Endothelial cell of umbilical vein (primary cell): ENCODE data around the gene AUTS2. TPM values are rescaled to one million over a fixed set of nuclear protein-coding genes. Genes with fewer than 3 reads are reported as not detected.

Experiments
- BruUV-seq: library from RNA; stranded (reverse); fragments of 400-500 nt; replicated peaks from 2 replicates; lab custom pipeline; 2021; lab: Mats Ljungman, UMichigan
- CTCF ChIA-PET: fragments of 300-600, 350-600 bp; sonication (Branson Sonifier 250); formaldehyde crosslinking; loops from one replicate; lab custom pipeline; 2021; ENCODE audit warnings: antibody characterized with exemption, inconsistent platforms; lab: Charles Lee
- POLR2A ChIA-PET: fragments of 300-600, 350-600 bp; sonication (Branson Sonifier 250); formaldehyde crosslinking; loops from one replicate; lab custom pipeline; 2021; ENCODE audit warnings: antibody characterized with exemption, inconsistent platforms; lab: Charles Lee
- DNase-seq: peaks from one replicate; pipeline ENCODE4 v3.0.0-alpha.2; 2011; ENCODE audit warnings: low read depth, low spot score
- FAIRE-seq: peaks from 2 replicates; lab custom pipeline; 2011; peaks lifted over from hg19 to GRCh38; lab: Jason Lieb, UNC
- H2AFZ ChIP-seq: 2 replicates; pipeline ENCODE4 v1.6.0; 2012; ENCODE audit warnings: low read depth, low read length, control low read depth, inconsistent platforms
- H3K27ac ChIP-seq: 2 replicates; pipeline ENCODE4 v1.5.1; 2011; ENCODE audit warnings: low read depth, mild to moderate bottlenecking, control low read depth, low read length, moderate library complexity; ENCODE audit not compliant: insufficient read depth
- H3K27me3 ChIP-seq, 2 experiments: 2 replicates each; pipeline versions ENCODE4 v1.6.0 to v1.6.1; 2011; ENCODE audit warnings: low read length in 2 of 2, mixed read lengths in 1 of 2; ENCODE audit not compliant: control insufficient read depth in 2 of 2, insufficient read depth in 2 of 2
- H3K36me3 ChIP-seq, 2 experiments: 2 replicates in 1 of 2; 3 replicates in 1 of 2; pipeline ENCODE4 v1.5.1; 2011; ENCODE audit warnings: low read length in 2 of 2, mild to moderate bottlenecking in 1 of 2, moderate library complexity in 1 of 2; ENCODE audit not compliant: control insufficient read depth in 2 of 2, insufficient read depth in 2 of 2; ENCODE audit errors: extremely low read depth in 1 of 2
- H3K4me1 ChIP-seq: 3 replicates; pipeline ENCODE4 v1.5.1; 2011; ENCODE audit warnings: mild to moderate bottlenecking, low read length; ENCODE audit not compliant: control insufficient read depth, insufficient read depth; ENCODE audit errors: extremely low read depth
- H3K4me2 ChIP-seq: 2 replicates; pipeline ENCODE4 v1.6.1; 2011; ENCODE audit warnings: low read length, control low read depth, mixed read lengths; ENCODE audit not compliant: insufficient read depth
- H3K4me3 ChIP-seq, 3 experiments: fragments of 200-600 bp in 1 of 3; sonication (generic), shearing (Covaris generic) in 1 of 3; replicated peaks in 1 of 3; 2 replicates each; pipeline ENCODE4 v1.5.1; 2011 to 2016; ENCODE audit warnings: control low read depth in 3 of 3, low read length in 3 of 3, mild to moderate bottlenecking in 2 of 3, inconsistent platforms in 1 of 3, low read depth in 1 of 3, moderate library complexity in 1 of 3; ENCODE audit not compliant: insufficient read depth in 1 of 3
- H3K79me2 ChIP-seq: 2 replicates; pipeline ENCODE4 v1.6.0; 2012; ENCODE audit warnings: low read length, inconsistent platforms; ENCODE audit not compliant: control insufficient read depth, insufficient read depth
- H3K9ac ChIP-seq: replicated peaks from 2 replicates; pipeline ENCODE3; 2011; ENCODE audit warnings: low read length, control low read depth; ENCODE audit not compliant: insufficient read depth; ENCODE audit errors: extremely low read depth
- H3K9me1 ChIP-seq: replicated peaks from 3 replicates; pipeline ENCODE4 v1.6.0; 2011; ENCODE audit warnings: mild to moderate bottlenecking, low read length; ENCODE audit not compliant: control insufficient read depth, insufficient read depth; ENCODE audit errors: extremely low read depth
- H3K9me3 ChIP-seq: replicated peaks from 2 replicates; pipeline ENCODE4 v1.5.1; 2012; ENCODE audit warnings: low read length, inconsistent platforms; ENCODE audit not compliant: control insufficient read depth, insufficient read depth
- H4K20me1 ChIP-seq: replicated peaks from 2 replicates; pipeline ENCODE3; 2011; ENCODE audit warnings: mild to moderate bottlenecking, low read length; ENCODE audit not compliant: control insufficient read depth, insufficient read depth; ENCODE audit errors: extremely low read depth
- EZH2 ChIP-seq: IDR thresholded peaks from 2 replicates; pipeline ENCODE4 v1.6.1; 2012; ENCODE audit warnings: borderline replicate concordance, low read depth, mild to moderate bottlenecking, moderate library complexity, low read length, inconsistent platforms; ENCODE audit not compliant: severe bottlenecking
- FOS ChIP-seq: IDR thresholded peaks from 2 replicates; pipeline ENCODE4 v1.6.1; 2011; ENCODE audit warnings: mild to moderate bottlenecking, low read length, moderate library complexity, borderline replicate concordance; ENCODE audit not compliant: insufficient read depth
- GATA2 ChIP-seq: IDR thresholded peaks from 2 replicates; pipeline ENCODE4 v1.7.0; 2011; ENCODE audit warnings: low read depth, mild to moderate bottlenecking, moderate library complexity, mixed read lengths, low read length; ENCODE audit not compliant: insufficient read length, insufficient read depth
- JUN ChIP-seq: IDR thresholded peaks from 2 replicates; pipeline ENCODE4 v1.6.1; 2011; ENCODE audit warnings: borderline replicate concordance, low read depth; ENCODE audit not compliant: insufficient read length, insufficient read depth
- MAX ChIP-seq: IDR thresholded peaks from 2 replicates; pipeline ENCODE4 v1.6.1; 2011; ENCODE audit not compliant: insufficient read depth, insufficient read length
- MYC ChIP-seq: IDR thresholded peaks from one replicate; pipeline ENCODE4 v1.6.1; 2011; ENCODE audit warnings: mild to moderate bottlenecking, low read depth, low read length
- POLR2A ChIP-seq: IDR thresholded peaks from 2 replicates; pipeline ENCODE4 v1.6.1; 2012; ENCODE audit warnings: low read depth, mild to moderate bottlenecking, control low read depth, low read length
- POLR2AphosphoS5 ChIP-seq: IDR thresholded peaks from 2 replicates; pipeline ENCODE4 v1.6.1; 2012; ENCODE audit warnings: low read depth, mild to moderate bottlenecking, control low read depth, low read length, moderate library complexity; ENCODE audit not compliant: insufficient read depth
- dilution Hi-C: fragments of 300-500 bp; cut with MboI; formaldehyde crosslinking; loops from one replicate; pipeline ENCODE4 v1.15.0; 2019; ENCODE audit warnings: low sequenced_read_pairs; ENCODE audit not compliant: extremely low pct_ligation_motif_present
- intact Hi-C: fragments of 100-400 bp; cut with micrococcal nuclease; formaldehyde crosslinking; loops from one replicate; pipeline ENCODE4 v1.10.0; 2022
- polyA plus RNA-seq, 4 experiments: library from polyadenylated mRNA; depleted of rRNA in 3 of 4; stranded (reverse) in 3 of 4; unstranded in 1 of 4; fragments of >200 nt; gene quantifications; 2 replicates each; pipeline versions ENCODE4 v1.2.1 to v1.2.3, GENCODE V29; 2011 to 2012; ENCODE audit warnings: missing spikeins in 1 of 4
- total RNA-seq: library from RNA; stranded (reverse); gene quantifications from 2 replicates; pipeline ENCODE4 v1.2.3, GENCODE V29; 2021
- TF ChIP-seq, protein P1 (sequence below), 2 donors: IDR thresholded peaks; 1 replicate in 1 of 2; 2 replicates in 1 of 2; pipeline ENCODE4 v1.5.1; 2011; ENCODE audit warnings: low read length in 2 of 2, mild to moderate bottlenecking in 2 of 2, moderate library complexity in 2 of 2, control low read depth in 1 of 2, inconsistent platforms in 1 of 2, low read depth in 1 of 2; ENCODE audit not compliant: insufficient read depth in 1 of 2; ENCODE audit errors: extremely low read depth in 1 of 2

AUTS2 gene
- total and polyA plus RNA-seq, 2 donors (not counting 3 experiments of a cell fraction or from before 2014, with no cell fraction given): 0.59 to 8.0 TPM

DNA sequence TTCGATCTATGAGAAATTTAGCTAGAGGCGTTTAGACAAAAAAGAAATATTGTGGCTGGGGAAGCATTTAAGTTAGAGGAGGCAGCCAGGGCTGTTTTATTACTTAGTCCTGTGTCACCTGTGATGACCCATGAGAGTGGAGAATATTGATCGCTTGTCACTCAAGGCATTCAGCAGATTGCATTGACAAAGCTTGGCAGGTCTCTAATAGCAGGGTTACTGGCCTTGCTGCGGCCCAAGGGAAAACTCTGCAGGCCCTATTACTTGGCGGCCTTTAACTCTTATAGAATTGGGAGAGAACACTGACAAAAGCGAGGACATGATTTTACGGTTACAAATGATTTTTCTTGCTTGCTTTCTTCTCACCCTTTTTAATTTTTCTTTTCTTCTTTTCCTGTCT is 473.5 kb downstream of the AUTS2 start:
- Histone ChIP-seq H3K36me3 (no peaks in the 10 kb centered on the region), H3K9me1 (no peaks in the 10 kb centered on the region), H2AFZ (no peak overlapping the region), H3K27ac (no peak overlapping the region), H3K4me3 (no peak overlapping the region), H4K20me1 (no peaks in the 10 kb centered on the region), H3K79me2 (no peaks in the 10 kb centered on the region), H3K4me2 (no peak overlapping the region), H3K27me3 (no peaks in the 10 kb centered on the region), H3K9ac (no peak overlapping the region), H3K4me1 (no peaks in the 10 kb centered on the region), H3K9me3 (peaks cover 1% of the 10 kb centered on the region)
- intact Hi-C loops: no loop called here
- dilution Hi-C loops: no loop called here
- no TSS peak for BruUV-seq
- DNase-seq (no peak), FAIRE-seq (no peak)
- no peak for TF ChIP-seq MYC
- no peak for TF ChIP-seq FOS
- TF ChIP-seq EZH2: no peak
- no peak for TF ChIP-seq POLR2AphosphoS5
- TF ChIP-seq MAX: no peak
- no peak for TF ChIP-seq GATA2
- no peak for TF ChIP-seq JUN
- TF ChIP-seq, protein P1, sequence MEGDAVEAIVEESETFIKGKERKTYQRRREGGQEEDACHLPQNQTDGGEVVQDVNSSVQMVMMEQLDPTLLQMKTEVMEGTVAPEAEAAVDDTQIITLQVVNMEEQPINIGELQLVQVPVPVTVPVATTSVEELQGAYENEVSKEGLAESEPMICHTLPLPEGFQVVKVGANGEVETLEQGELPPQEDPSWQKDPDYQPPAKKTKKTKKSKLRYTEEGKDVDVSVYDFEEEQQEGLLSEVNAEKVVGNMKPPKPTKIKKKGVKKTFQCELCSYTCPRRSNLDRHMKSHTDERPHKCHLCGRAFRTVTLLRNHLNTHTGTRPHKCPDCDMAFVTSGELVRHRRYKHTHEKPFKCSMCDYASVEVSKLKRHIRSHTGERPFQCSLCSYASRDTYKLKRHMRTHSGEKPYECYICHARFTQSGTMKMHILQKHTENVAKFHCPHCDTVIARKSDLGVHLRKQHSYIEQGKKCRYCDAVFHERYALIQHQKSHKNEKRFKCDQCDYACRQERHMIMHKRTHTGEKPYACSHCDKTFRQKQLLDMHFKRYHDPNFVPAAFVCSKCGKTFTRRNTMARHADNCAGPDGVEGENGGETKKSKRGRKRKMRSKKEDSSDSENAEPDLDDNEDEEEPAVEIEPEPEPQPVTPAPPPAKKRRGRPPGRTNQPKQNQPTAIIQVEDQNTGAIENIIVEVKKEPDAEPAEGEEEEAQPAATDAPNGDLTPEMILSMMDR (IDR thresholded peaks at IDR 0.05; ENCODE audit: extremely low read depth in 1 of 2, insufficient read depth in 1 of 2, low read depth in 1 of 2, low read length in 2 of 2): no peak
- no peak for TF ChIP-seq POLR2A
- ChIA-PET POLR2A (interaction anchor here (0.7 kb wide), 1 partner anchor 21 kb away, joined by 3 read pairs; no protein-coding TSS in a partner anchor), CTCF (no interaction called here)
